Body of pancreas (tissue), 4 donors: ENCODE data around the gene GPR35.

Source experiments
- CTCF ChIP-seq, 7 experiments: fragments of 450-650 bp in 4 of 7; fragments of 200-600 bp in 3 of 7; sonication (generic) in 3 of 7; IDR thresholded peaks; one replicate each; pipeline ENCODE4 v1.5.1; 2016 to 2019; ENCODE audit warnings: antibody characterized with exemption in 7 of 7
- POLR2A ChIP-seq, 3 donors: fragments of 450-650 bp; IDR thresholded peaks; one replicate each; pipeline ENCODE4 v1.6.1; 2016; ENCODE audit warnings: antibody characterized with exemption in 3 of 3, mild to moderate bottlenecking in 2 of 3

DNA sequence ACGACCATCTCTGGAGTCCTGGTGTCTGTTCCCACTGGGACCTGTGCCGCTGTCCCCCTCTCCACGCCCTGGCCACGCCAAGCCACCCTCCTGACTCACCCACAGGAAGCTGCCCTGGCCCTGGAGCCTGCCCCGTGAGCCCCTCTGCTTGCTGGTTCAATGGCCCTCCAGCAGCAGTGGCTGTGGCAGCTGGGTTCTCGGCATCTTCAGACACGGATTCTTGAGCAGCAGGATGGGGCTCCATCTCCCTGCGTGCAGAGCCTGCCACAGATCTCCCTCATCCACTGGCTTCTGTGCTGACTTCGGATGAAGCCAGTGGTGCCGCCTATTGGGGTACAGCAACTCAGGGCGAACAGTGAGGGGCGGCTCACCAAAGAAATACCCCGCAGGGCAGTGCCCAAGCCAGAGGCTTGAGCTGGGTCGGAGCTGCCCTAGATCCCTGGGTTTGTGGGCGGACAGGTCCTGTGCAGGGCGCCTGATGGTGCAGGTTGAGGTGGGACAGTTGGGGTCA, 24.8 kb upstream of the GPR35 start:
- TF ChIP-seq CTCF (IDR thresholded peaks at IDR 0.05) = no peak
- no peak for TF ChIP-seq POLR2A (IDR thresholded peaks at IDR 0.05)
